ENCODE results near the gene KCND1.

KCND1 gene

DNA sequence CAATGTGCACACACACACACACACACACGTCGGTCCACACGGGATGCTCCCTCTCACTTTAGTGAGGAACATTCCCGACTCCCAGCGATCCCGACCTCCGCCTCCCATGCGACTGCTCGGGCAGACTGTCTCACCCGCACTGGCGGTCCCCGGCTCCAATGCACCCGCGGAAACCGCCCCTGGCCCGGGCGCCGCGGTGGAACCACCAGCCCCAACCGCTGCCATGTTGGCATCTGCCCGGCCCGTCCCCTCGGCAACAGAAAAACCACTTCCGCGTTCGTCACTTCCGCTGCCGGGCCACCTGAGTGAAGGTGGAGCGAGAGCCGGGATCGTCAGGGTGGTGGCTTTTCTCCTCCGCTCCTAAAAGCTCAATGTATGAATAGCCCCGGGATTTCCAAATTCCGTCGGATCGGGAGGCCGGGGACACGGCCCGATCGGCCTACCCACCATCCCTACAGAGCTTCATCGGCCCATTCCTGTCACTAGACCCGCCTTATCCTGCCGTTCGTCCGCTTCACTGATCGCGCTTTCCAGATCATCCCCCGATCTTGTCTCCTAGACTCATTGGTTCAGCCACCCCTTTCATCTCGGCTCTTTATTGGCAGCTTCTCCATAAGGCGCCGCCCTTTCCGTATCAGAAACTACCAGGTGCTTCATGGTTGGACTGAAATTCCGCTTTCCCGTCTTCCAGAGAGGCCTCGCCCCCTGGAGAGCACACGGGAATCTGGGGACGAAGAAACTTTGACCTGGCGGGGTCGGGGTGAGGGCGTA lies 60.0 kb downstream of the KCND1 start, which contains the start of gene SLC35A2:
Gene SLC35A2, minus strand, starts transcription at position 235 of the 771 bp plus-strand sequence. Its CDS starts 10 bp downstream, at position 225.
- Histone ChIP-seq H2AFZ (ENCODE audit: low read length) (no peak within 1 kb of the TSS), H3K4me3 (ENCODE audit: low read length) (peak within 1 kb of the TSS; percentile 53)
- DNase-seq, result peak; percentile 85

More for the DNA sequence above, 60.0 kb downstream of the KCND1 start, which contains the start of gene SLC35A2:
- Histone ChIP-seq H3K4me1 (ENCODE audit: low read length) (0 out of 2 replicates have a peak, but pooled peaks cover 3% of the 10 kb centered on the region), H3F3A (ENCODE audit: insufficient read depth, low read length) (peaks cover 53% of the 10 kb centered on the region), H3K4me2 (ENCODE audit: low read depth, low read length) (peak within 1 kb of the TSS; percentile 83; the same call in 1 of the 2 replicates), H3K9me2 (replicated peaks; ENCODE audit: insufficient read depth, low read length) (no peaks in the 10 kb centered on the region), H3K9ac (ENCODE audit: low read length) (peak within 1 kb of the TSS; percentile 99; the same call in 1 of the 2 replicates), H3K9me3 (replicated peaks; ENCODE audit: insufficient read depth, low read length) (no peaks in the 10 kb centered on the region), H3K79me2 (ENCODE audit: low read length) (peaks cover 32% of the 10 kb centered on the region), H4K20me1 (ENCODE audit: insufficient read depth, low read length) (peaks cover 26% of the 10 kb centered on the region; the same call in 1 of the 2 replicates), H3K27me3 (replicated peaks; ENCODE audit: insufficient read depth, low read length) (no peaks in the 10 kb centered on the region), H3K27ac (ENCODE audit: low read length) (peak within 1 kb of the TSS; percentile 98), H3K36me3 (replicated peaks; ENCODE audit: insufficient read depth, low read length) (0 out of 2 replicates have a peak, but pooled peaks cover 18% of the 10 kb centered on the region)
- TF ChIP-seq, protein P1, sequence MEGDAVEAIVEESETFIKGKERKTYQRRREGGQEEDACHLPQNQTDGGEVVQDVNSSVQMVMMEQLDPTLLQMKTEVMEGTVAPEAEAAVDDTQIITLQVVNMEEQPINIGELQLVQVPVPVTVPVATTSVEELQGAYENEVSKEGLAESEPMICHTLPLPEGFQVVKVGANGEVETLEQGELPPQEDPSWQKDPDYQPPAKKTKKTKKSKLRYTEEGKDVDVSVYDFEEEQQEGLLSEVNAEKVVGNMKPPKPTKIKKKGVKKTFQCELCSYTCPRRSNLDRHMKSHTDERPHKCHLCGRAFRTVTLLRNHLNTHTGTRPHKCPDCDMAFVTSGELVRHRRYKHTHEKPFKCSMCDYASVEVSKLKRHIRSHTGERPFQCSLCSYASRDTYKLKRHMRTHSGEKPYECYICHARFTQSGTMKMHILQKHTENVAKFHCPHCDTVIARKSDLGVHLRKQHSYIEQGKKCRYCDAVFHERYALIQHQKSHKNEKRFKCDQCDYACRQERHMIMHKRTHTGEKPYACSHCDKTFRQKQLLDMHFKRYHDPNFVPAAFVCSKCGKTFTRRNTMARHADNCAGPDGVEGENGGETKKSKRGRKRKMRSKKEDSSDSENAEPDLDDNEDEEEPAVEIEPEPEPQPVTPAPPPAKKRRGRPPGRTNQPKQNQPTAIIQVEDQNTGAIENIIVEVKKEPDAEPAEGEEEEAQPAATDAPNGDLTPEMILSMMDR (IDR thresholded peaks at IDR 0.05; ENCODE audit: low read length), result no peak
- TF ChIP-seq EZH2phosphoT487 (IDR thresholded peaks at IDR 0.05; ENCODE audit: low read length) (no peak), EZH2 (optimal IDR thresholded peaks at IDR 0.05; ENCODE audit: low read depth, low read length) (no peak)

All from MM.1S (cell line).